ENCODE data around the gene RFPL3.
"Not testable (repeated sequence)": the region's sequence is repeated elsewhere in the genome, so short reads cannot be mapped to it uniquely, and the experiment has no call there.

RFPL3 gene

DNA sequence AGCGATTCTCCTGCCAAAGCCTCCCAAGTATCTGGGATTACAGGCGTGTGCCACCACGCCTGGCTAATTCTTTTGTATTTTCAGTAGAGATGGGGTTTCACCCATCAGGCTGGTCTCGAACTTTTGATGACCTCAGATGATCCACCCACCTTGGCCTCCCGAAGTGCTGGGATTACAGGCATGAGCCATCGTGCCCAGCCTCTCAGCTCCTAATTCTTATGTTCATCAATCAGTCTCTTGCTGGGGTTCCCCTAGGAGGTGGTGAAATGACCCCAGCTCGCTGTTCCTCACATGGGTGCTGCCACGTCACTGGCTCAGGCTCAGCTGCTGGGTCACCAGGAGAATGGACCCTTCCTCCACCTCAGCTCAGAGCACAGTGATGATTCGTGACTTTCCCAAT lies at the start of gene RFPL3:
Gene RFPL3, plus strand, starts transcription at position 301 of the 400 bp plus-strand sequence. CDS start 205 bp downstream, outside the sequence.
- DNase-seq (ENCODE audit: low read depth, low spot score); H3K4me3 ChIP-seq (ENCODE audit: low read depth, low read length); POLR2A ChIA-PET; CTCF ChIA-PET: not testable (repeated sequence)

DNA sequence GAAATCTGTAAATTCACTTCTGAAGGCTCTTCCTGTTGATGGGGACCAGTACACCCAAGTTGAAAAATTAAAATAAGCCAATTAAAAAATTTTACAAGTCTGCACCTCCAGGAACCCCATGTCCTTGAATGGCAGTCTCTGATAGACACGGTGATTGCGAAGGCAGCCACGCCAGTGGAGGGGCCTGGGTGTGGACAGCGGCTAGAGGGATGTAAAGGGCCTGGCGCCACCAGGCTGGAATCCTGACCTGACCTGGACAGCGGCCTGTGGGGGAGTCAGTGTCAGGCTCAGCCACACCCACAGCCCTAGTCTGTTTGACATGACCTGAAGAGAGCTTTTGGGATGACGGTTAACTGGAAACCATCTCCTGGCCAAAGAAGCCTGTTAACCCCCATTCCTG lies 49.5 kb upstream of the RFPL3 start:
- H3K4me3 ChIP-seq (ENCODE audit: low read depth, low read length): no peak overlapping the region
- TF ChIP-seq, protein P1, sequence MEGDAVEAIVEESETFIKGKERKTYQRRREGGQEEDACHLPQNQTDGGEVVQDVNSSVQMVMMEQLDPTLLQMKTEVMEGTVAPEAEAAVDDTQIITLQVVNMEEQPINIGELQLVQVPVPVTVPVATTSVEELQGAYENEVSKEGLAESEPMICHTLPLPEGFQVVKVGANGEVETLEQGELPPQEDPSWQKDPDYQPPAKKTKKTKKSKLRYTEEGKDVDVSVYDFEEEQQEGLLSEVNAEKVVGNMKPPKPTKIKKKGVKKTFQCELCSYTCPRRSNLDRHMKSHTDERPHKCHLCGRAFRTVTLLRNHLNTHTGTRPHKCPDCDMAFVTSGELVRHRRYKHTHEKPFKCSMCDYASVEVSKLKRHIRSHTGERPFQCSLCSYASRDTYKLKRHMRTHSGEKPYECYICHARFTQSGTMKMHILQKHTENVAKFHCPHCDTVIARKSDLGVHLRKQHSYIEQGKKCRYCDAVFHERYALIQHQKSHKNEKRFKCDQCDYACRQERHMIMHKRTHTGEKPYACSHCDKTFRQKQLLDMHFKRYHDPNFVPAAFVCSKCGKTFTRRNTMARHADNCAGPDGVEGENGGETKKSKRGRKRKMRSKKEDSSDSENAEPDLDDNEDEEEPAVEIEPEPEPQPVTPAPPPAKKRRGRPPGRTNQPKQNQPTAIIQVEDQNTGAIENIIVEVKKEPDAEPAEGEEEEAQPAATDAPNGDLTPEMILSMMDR (IDR thresholded peaks at IDR 0.05; ENCODE audit: insufficient read depth, low read length, missing control alignments): no peak
- POLR2A ChIA-PET: no interaction called here
- CTCF ChIA-PET: no interaction called here
- DNase-seq (ENCODE audit: low read depth, low spot score): no peak

DNA sequence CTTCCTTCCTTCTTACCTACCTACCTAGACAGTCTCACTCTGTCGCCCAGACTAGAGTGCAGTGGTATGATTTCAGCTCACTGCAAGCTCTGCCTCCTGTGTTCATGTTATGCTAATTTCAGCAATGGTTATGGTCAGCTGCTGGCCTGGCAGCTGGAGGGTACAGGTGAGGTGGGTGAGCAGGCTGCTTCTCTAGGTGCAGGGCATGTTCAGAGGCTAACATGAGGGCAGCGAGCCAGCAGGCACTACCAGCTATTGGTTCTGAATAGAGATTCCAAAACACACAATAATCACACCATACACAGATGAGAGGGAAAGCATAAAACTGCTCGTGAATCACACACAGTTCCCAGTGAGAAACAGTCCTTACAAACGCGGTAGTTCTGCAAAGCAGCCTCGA lies 48.7 kb upstream of the RFPL3 start:
- no peak for DNase-seq (ENCODE audit: low read depth, low spot score)
- TF ChIP-seq, protein P1 (IDR thresholded peaks at IDR 0.05; ENCODE audit: insufficient read depth, low read length, missing control alignments): no peak
- CTCF ChIA-PET: no interaction called here
- POLR2A ChIA-PET: no interaction called here
- no peak overlapping the region for H3K4me3 ChIP-seq (ENCODE audit: low read depth, low read length)

DNA sequence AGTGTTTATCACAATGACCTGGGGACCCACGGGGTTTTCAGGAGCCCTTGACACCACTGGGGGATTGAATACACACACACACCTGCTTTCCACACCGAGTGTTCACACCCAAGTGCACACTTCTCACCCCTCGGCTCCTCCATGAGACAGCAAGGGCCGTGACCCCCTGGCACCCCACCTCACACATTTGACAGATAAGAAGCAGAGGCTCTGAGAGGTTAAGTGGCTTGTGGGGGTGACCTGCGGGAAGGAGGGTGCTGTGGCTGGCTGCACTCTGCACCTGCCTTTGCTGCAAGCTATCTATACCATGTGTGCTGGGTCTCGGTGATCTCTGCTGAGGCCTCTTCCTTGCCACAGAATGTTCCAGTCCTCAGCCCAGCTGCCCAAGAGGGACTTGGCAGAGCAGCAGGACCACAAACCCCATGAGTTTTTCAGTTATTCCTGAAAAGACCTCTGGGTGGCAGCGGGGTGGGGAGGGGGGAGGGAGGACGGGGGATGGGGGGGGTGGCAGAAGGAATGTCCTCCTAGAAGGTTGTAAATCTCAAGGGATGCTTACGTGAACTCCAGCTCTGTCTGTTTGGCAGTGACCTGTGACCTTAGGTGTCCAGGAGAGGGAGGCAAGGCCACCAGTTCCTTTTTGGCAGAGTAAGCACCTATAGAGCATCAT lies 47.9 kb upstream of the RFPL3 start:
- TF ChIP-seq, protein P1 (IDR thresholded peaks at IDR 0.05; ENCODE audit: insufficient read depth, low read length, missing control alignments): no peak
- DNase-seq (ENCODE audit: low read depth, low spot score): no peak
- ChIA-PET POLR2A (no interaction called here), CTCF (no interaction called here)
- no peak overlapping the region for H3K4me3 ChIP-seq (ENCODE audit: low read depth, low read length)

DNA sequence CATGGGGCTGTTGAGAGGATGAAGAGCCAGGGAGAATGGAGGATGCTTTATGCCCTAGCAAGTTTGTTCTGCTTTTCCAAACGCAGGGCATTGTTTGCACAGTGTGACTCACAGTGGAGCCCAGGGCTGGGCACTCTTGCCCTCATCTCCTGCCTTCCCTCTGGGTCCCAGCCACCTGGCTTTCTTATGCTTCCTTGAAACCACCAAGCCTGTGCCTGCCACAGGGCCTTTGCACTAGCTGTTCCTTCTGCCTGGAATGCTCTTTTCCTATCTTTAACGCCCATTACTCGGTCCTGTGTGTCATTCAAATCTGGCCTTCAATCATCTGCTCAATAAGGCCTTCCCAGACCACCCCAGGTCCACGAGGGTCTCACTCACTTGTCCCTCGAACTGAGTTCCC lies 46.9 kb upstream of the RFPL3 start:
- TF ChIP-seq, protein P1 (IDR thresholded peaks at IDR 0.05; ENCODE audit: insufficient read depth, low read length, missing control alignments): no peak
- ChIA-PET POLR2A (no interaction called here), CTCF (no interaction called here)
- no peak overlapping the region for H3K4me3 ChIP-seq (ENCODE audit: low read depth, low read length)
- DNase-seq (ENCODE audit: low read depth, low spot score): no peak

DNA sequence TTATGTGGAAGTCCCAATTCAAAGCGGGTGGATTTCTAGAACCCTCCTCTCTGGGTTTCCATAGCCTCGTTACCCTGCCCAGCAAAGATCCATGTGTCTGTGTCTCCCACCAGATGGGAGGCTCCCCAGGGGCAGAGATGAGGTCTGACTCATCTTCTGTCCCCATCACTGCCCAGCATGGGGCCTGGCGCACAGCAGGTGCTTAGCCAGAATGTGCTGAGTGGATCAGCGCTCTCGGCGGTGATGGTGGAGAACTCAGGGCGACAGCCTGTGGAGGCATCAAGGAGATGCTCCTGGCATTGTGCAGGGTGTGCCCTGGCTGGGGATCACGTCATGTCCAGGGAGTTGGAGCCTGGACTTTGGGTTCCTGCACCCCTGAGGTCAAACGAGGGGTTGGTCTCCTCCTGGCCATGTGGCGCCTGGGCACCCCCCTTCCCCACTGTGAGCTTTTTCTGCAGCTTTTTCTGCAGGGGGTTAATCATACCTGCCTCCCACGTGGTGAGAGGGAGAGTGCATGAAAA lies 46.1 kb upstream of the RFPL3 start:
- H3K4me3 ChIP-seq (ENCODE audit: low read depth, low read length): no peak overlapping the region
- no peak for DNase-seq (ENCODE audit: low read depth, low spot score)
- ChIA-PET POLR2A (no interaction called here), CTCF (no interaction called here)
- TF ChIP-seq, protein P1 (IDR thresholded peaks at IDR 0.05; ENCODE audit: insufficient read depth, low read length, missing control alignments): no peak

DNA sequence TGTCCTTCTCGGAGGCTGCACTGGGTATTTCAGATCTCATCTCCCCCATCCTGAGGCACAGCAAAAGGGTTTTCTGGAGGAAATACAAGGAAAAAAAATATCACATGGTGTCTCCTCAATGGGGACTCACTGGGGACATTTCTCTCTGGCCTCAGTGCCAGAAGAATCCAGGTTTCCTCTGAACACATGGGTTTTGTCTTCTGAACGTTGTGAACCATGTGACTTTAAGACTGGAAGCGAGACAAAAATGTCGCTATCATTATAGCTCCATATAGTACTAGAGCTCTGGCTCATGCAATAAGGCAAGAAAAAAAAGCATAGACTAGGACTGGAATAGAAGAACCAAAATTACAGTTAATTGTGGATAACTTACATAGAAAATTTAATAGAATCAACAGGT lies 44.9 kb upstream of the RFPL3 start:
- no peak for DNase-seq (ENCODE audit: low read depth, low spot score)
- TF ChIP-seq, protein P1 (IDR thresholded peaks at IDR 0.05; ENCODE audit: insufficient read depth, low read length, missing control alignments): no peak
- H3K4me3 ChIP-seq (ENCODE audit: low read depth, low read length): no peak overlapping the region
- ChIA-PET POLR2A (no interaction called here), CTCF (no interaction called here)
